ENCODE data around the gene MRPL40.

The MRPL40 gene

DNA sequence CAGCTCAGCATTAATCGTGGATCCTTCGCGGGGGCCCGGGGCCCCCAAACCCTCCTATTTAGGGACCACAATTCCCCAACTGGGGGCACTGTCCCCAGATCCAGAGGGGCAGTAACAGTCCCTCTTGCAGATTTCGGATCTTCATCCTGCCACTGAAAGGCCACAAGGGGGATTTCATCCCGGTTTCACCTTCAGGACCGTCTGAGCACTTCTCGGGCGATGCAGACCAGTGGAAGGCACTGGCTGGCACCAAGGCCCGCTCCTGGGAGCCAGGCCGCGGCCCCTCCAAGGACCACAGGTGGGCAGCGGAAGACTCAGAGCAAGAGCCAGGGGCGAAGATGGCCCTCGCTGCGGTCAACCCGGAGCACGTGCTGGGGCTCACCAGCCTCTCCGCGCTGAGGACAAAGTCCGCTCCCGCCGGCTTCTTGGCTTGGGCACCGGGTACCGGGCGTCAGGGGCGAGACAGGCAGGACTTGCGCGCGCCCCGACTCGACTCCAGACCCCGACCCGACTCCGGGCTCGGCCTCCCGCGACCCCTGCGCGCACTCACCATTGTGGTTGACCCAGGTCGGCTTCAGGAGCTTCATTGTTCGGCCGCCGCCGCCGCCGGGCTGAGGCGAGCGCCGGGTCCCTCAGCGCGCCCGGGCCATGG is 1.3 kb upstream of the MRPL40 start (continued):
- TF ChIP-seq ZFP41 (tag by site-specific recombination; IDR thresholded peaks at IDR 0.05; ENCODE audit: borderline replicate concordance) (no peak), ZBTB48 (tag by site-specific recombination; IDR thresholded peaks at IDR 0.05) (peak; percentile 59; the same call in 1 of the 2 replicates), ELK4 (IDR thresholded peaks at IDR 0.05; ENCODE audit: borderline replicate concordance, low read depth, low read length) (no peak), ZNF366 (tag by site-specific recombination; conservative IDR thresholded peaks at IDR 0.05) (no peak), ZNF175 (tag by site-specific recombination; IDR thresholded peaks at IDR 0.05) (no peak), HIC1 (tag by site-specific recombination; IDR thresholded peaks at IDR 0.05) (peak; percentile 80), ZNF692 (tag by site-specific recombination; IDR thresholded peaks at IDR 0.05) (0 out of 2 replicates have a peak, but pooled peaks have one; percentile 1), ZBTB17 (tag by site-specific recombination; IDR thresholded peaks at IDR 0.05) (peak; percentile 71), SCRT2 (tag by site-specific recombination; IDR thresholded peaks at IDR 0.05) (peak; percentile 58), BCL11B (tag by site-specific recombination; IDR thresholded peaks at IDR 0.05; ENCODE audit: low read depth) (0 out of 2 replicates have a peak, but pooled peaks have one; percentile 26), REPIN1 (tag by site-specific recombination; IDR thresholded peaks at IDR 0.05; ENCODE audit: low read depth) (no peak), ZNF341 (tag by site-specific recombination; IDR thresholded peaks at IDR 0.05; ENCODE audit: low read depth) (0 out of 2 replicates have a peak, but pooled peaks have one; percentile 1), ZNF391 (tag by site-specific recombination; IDR thresholded peaks at IDR 0.05; ENCODE audit: borderline replicate concordance, low read depth) (no peak), ZNF560 (tag by site-specific recombination; IDR thresholded peaks at IDR 0.05; ENCODE audit: borderline replicate concordance) (no peak)
- TF ChIP-seq, protein P1, sequence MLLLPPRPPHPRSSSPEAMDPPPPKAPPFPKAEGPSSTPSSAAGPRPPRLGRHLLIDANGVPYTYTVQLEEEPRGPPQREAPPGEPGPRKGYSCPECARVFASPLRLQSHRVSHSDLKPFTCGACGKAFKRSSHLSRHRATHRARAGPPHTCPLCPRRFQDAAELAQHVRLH (tag by site-specific recombination; IDR thresholded peaks at IDR 0.05) = no peak

DNA sequence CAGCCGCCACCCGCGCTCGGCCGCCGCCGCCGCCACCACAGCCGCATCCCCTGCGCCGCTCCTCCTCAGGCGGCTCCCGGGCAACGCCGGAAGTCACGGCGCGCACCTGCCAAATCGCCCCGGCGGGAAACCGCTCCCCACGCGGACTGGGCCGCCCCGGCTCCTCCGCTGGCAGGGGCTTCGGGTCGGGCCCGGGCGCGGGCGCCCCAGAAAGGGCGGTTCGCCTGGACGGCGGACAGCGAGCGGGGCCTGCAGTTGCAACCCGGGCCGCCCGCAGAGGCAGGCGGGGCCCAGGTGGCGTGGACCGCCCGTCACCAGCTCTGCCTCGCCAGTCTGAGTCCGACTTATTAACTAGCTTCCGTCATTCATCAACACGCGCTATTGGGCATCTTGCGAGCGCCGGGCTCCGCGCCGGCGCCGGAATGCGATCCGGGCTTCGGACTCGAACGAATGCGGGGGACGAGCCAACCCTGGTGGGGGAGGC is 654 bp upstream of the MRPL40 start, which contains the start of gene HIRA:
TSS of gene HIRA (minus strand) at position 85 of the 484 bp plus-strand sequence. CDS start 257 bp downstream, outside the sequence.
- peak within 1 kb of the TSS; percentile 67 for H3K27ac ChIP-seq (ENCODE audit: extremely low read depth, low read depth, low read length)
- H3K4me3 ChIP-seq (ENCODE audit: low read depth, low read length) = peak within 1 kb of the TSS; percentile 90
- H3K36me3 ChIP-seq (ENCODE audit: control insufficient read depth in 2 of 2, insufficient read depth in 1 of 2, low read length in 2 of 2) = peaks cover 3 to 45% of the 10 kb centered on the region in 2 experiments; a peak in 2 of 3 replicates
- ChIA-PET CTCF (interaction anchor here (0.6 kb wide), 1 partner anchor 250 kb away, joined by 3 read pairs; no protein-coding TSS in a partner anchor), POLR2A (interaction anchor here (0.6 to 3.7 kb wide), 11 partner anchors 11 to 258 kb away, joined by 3 to 22 read pairs (median 4); partner anchors contain the start of genes C22orf39, CDC45, SLC25A1 and UFD1)
- no peaks in the 10 kb centered on the region for H3K9me3 ChIP-seq (ENCODE audit: control insufficient read depth, insufficient read depth, low read depth, low read length)
- no peaks in the 10 kb centered on the region; the same call in 1 of the 2 replicates for H3K4me1 ChIP-seq (ENCODE audit: control insufficient read depth, insufficient read depth, low read length)
- peak; percentile 17; the same call in 1 of the 2 replicates for TF ChIP-seq ZNF76 (tag by site-specific recombination; IDR thresholded peaks at IDR 0.05; ENCODE audit: borderline replicate concordance, low read depth)
- TF ChIP-seq KLF8 (tag by site-specific recombination; IDR thresholded peaks at IDR 0.05) = 0 out of 2 replicates have a peak, but pooled peaks have one; percentile 4
- no peak for TF ChIP-seq ZBTB17 (tag by site-specific recombination; IDR thresholded peaks at IDR 0.05)
- no peak for TF ChIP-seq ZNF777 (tag by site-specific recombination; IDR thresholded peaks at IDR 0.05; ENCODE audit: borderline replicate concordance)
- no peak for TF ChIP-seq RBAK (tag by site-specific recombination; IDR thresholded peaks at IDR 0.05)
- TF ChIP-seq, protein P2, sequence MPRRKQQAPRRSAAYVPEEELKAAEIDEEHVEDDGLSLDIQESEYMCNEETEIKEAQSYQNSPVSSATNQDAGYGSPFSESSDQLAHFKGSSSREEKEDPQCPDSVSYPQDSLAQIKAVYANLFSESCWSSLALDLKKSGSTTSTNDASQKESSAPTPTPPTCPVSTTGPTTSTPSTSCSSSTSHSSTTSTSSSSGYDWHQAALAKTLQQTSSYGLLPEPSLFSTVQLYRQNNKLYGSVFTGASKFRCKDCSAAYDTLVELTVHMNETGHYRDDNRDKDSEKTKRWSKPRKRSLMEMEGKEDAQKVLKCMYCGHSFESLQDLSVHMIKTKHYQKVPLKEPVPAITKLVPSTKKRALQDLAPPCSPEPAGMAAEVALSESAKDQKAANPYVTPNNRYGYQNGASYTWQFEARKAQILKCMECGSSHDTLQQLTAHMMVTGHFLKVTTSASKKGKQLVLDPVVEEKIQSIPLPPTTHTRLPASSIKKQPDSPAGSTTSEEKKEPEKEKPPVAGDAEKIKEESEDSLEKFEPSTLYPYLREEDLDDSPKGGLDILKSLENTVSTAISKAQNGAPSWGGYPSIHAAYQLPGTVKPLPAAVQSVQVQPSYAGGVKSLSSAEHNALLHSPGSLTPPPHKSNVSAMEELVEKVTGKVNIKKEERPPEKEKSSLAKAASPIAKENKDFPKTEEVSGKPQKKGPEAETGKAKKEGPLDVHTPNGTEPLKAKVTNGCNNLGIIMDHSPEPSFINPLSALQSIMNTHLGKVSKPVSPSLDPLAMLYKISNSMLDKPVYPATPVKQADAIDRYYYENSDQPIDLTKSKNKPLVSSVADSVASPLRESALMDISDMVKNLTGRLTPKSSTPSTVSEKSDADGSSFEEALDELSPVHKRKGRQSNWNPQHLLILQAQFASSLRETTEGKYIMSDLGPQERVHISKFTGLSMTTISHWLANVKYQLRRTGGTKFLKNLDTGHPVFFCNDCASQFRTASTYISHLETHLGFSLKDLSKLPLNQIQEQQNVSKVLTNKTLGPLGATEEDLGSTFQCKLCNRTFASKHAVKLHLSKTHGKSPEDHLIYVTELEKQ (tag by site-specific recombination; IDR thresholded peaks at IDR 0.05; ENCODE audit: borderline replicate concordance) = no peak
- no peak; the same call in 1 of the 2 replicates for TF ChIP-seq ZNF626 (tag by site-specific recombination; IDR thresholded peaks at IDR 0.05)
- TF ChIP-seq KLF10 (tag by site-specific recombination; IDR thresholded peaks at IDR 0.05) = peak; percentile 21; the same call in 1 of the 2 replicates
- TF ChIP-seq ZNF544 (tag by site-specific recombination; IDR thresholded peaks at IDR 0.05) = no peak
- TF ChIP-seq KLF1 (tag by site-specific recombination; IDR thresholded peaks at IDR 0.05) = no peak
- peak; percentile 97 for TF ChIP-seq ZBTB8A (tag by site-specific recombination; IDR thresholded peaks at IDR 0.05)
- TF ChIP-seq HOXC10 (CRISPR knock-in tag; IDR thresholded peaks at IDR 0.05) = 0 out of 2 replicates have a peak, but pooled peaks have one; percentile 22
